ENCODE results near the gene MCEE.
"Not testable (repeated sequence)": the region's sequence is repeated elsewhere in the genome, so short reads cannot be mapped to it uniquely, and the experiment has no call there.

Gene MCEE

DNA sequence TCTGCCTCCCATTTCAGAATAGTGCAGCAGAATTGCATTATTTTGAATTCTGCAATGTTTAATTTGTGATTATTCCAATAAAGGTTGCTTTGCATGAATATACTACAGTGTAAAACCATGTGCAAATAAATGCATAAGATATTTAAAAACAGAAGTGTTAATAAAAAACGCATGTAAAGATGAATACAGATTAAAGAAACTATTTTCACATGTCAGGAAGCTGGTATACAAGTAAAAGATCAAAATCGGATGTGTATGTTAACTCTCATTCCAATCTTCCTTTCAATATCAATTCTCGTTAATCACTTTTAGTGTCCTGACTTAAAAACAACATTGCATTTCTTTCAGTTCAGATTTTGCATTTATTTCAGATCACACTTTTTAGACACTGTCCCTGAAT is 3.1 kb downstream of the MCEE start:
- no peak for DNase-seq (ENCODE audit: low read depth)

DNA sequence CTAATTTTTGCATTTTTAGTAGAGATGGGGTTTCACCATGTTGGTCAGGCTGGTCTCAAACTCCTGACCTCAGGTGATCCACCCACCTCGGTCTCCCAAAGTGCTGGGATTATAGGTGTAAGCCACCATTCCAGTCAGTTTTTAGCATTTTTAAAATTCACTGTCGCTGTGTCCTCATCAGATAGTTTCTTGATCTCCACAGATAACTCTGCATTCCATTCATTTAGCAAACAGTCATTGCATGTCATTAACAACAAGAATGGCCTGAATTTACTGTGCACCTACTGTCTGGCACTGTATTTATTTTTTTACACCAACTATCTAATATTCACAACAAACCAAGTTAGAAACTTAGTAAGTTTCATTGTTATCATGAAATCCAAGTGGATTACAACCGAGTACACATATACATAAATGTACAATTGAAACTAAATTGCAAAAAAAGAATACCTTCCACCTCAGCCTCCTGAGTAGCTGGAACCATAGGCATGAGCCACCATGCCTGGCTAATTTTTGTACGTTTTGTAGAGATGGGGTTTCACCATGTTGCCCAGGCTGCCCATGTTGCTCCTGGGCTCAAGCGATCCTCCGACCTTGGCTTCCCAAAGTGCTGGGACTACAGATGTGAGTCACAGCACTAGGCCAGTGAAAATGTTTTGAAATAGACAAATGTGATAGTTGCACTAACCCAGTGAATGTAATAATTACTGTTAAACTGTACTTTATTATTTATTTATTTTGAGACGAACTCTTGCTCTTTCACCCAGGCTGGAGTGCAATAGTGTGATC is 4.3 kb downstream of the MCEE start:
- DNase-seq (ENCODE audit: low read depth), result no peak

DNA sequence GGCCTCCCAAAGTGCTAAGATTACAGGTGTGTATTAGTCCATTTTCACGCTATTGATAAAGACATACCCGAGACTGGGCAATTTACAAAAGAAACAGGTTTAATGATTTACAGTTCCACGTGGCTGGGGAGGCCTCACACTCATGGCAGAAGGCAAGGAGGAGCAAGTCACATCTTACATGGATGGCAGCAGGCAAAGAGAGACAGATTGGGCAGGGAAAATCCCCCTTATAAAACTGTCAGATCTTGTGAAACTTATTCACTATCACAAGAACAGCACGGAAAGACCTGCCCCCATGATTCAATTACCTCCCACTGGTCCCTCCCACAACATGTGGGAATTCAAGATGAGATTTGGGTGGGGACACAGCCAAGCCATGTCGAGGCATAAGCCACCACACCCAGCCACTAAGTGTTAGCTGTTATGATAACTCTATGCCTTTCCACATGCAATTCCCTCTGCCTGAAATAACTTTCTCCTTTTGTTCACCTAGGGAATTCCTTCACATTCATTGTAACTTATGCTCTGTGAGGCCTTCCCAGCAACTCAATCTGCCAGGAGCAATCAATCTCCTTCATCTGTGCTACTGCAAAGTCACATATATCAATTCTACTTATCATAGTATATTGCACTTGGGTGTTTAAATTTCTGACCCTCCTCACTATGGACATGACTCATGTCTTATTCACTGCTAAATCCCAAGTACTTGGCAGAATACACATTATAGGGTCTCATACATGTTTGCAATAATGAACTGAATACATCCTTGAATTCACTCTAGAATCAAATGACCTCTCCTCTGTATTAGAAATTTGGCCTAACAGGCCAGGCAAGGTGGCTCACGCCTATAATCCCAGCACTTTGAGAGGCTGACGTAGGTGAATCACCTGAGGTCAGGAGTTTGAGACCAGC is 7.4 kb downstream of the MCEE start:
- no peak for DNase-seq (ENCODE audit: low read depth)

DNA sequence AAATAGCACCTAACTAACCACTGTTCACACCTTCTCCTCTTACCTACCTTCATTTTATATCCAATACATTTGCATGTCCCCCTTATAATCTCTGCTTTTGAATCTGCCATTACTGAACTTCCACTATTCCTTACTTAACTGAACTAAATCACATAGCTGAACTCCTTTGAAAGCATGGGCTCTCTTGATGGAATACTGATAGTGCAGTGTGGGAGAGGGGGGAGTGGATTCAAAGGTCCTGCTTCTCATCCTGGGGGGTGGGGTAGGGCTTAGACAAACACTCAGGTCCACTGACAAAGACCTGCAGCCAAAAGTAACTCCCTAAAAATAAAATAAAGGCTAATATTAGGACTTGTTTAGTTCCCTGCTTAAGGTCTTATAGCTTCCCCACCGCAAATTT is 8.6 kb downstream of the MCEE start:
- DNase-seq (ENCODE audit: low read depth), result no peak

DNA sequence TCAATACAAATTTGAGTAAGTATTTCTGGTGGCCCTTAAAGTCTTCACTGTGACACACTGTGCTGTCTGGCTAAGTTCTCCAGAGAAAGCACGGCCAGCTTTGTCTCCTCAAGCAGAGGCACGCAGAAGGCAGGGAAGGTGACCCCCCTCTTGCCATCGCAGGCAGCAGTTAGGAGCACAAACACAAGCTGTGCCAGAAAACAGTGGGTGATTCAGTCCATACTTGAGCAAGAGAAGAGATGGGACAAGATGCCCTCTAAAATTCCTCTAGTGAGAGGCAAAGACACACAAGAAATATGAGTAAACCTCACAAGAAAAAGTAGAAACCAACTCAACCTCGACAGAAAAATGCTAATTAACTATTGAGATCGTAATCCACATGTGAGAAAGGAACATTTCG is 9.8 kb downstream of the MCEE start:
- no peak for DNase-seq (ENCODE audit: low read depth)

DNA sequence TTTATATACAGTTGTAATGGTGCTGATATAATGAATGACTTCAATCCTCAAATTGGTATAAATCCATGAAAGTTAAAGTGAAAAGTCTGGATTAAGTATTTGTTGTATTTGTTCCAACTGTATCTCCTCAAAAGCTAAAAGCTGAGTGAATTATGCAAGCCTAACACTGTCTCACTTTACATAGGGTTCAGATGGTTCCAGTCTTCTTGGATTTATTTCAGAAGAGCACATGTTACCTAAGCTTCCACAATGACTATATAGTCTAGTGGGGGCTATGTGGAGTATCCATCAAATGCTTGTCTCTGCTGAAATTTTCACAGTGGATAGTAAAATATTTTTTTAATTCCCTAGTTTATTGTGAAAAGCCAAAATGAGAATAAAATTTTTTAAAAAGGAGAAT is 13.0 kb downstream of the MCEE start:
- no peak for DNase-seq (ENCODE audit: low read depth)

DNA sequence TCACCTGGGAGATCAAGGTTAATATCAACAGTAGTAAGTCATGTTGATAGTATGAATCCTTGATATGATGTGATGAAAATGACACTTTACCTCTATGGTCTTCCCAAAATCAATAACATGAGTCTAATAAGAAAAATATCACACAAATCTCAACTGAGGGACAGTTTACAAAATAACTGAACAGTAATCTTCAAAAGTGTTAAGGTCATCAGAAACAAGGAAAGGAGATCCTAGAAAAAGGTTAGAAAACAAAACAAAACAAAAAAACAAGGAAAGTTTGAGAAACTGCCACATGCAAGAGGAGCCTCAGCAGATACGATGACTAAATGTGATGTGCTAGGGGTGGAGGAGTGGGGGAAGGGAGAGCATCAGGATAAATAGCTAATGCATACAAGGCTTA is 16.2 kb downstream of the MCEE start:
- DNase-seq (ENCODE audit: low read depth), result no peak

DNA sequence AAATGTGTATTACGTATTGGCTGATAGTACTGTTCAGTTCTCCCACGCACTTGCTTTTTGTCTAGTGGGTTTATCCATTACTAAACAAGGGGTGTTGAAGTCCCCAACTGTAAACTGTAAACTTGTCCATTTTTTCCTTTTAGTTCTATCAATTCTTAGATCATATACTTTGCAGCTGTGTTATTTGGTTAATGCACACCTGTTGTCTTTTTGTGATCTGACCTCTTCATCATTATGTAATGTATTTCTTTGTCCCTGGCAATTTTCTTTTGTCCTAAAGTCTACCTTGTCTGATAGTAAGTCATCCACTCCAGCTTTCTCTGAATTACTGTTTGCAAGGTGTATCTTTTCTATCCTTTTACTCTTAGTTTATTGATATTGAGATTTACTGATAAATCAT is 21.9 kb downstream of the MCEE start:
- DNase-seq (ENCODE audit: low read depth), result no peak

DNA sequence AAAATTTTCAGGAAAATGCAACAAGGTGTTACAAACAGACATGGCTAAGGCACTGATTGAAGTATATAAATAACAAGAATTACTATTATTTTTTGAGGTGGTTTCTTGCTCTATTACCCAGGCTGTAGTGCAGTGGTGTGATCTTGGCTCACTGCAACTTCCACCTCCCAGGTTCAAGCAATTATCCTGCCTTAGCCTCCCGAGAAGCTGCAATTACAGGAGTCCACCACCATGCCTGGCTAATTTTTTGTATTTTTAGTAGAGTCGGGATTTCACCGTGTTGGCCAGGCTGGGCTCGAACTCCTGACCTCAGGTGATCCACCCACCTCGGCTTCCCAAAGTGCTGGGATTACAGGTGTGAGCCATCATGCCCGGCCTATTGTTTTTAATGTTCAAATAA is 23.6 kb downstream of the MCEE start:
- DNase-seq (ENCODE audit: low read depth), result not testable (repeated sequence)

DNA sequence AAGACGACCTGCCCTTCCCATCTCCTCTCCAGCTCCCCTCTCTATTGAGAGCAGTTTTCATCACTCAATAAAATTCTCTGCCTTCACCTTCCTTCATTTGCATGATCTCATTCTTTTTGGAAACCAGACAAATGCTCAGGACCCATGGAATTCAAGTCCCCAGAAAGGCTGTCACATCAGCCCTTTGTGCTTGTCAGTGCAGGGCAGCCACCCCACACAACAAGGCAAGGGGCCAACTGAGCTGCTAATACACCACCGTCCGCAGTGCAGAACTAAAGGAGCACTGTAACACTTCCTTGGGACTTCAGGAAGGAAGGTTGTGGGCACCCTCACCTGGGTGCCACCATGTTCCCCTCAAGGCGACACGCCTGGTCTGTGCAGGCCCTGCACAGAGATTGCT is 26.2 kb downstream of the MCEE start:
- DNase-seq (ENCODE audit: low read depth), result no peak

DNA sequence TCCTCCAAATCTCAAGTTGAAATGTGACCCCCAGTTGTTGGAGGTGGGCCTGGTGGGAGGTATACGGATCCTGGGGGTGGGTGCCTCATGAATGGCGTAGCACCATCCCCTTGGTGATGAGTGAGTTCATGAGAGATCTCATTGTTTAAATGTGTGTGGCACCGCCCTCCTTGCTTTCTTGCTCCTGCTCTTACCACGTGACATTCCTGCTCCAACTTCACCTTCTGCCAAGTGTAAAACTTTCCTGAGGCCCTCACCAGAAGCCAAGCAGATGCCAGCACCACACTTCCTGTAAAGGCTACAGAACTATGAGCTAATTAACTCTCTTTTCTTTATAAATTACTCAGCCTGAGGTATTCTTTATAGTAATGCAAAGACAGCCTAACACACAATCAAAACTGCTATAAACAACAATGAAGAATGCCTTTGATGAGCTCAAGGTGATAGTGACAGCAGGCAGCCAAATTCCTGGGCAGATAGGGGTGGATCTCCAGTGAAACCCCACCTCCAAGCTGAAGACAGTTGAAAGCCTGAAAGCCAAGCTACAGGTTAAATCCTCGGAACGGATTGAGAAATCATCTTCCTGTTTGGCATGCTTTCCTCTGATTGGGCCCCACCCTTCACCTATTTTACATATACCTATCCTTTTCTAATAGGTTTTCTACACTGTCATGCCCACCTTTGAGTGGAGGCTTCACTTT is 26.9 kb downstream of the MCEE start:
- no peak for DNase-seq (ENCODE audit: low read depth)

DNA sequence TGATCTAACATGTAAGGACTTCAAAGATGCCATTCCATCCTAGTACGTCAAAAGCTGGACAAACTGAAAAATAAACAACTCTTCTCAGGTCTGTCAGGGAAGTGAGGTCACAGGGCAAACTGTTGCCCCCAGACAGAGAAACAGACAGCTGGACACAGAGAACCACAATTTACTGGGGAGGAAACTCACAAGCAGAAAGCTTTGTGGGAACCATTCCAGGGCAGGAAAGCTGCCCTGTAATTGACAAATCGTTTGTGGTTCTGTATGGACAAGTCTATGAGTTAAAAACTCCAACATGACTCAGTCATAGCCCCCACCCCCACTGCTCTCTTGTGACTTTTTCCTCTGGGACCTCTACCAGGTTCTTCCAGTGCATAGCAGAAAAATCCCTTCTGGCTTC is 28.4 kb downstream of the MCEE start:
- no peak for DNase-seq (ENCODE audit: low read depth)

DNA sequence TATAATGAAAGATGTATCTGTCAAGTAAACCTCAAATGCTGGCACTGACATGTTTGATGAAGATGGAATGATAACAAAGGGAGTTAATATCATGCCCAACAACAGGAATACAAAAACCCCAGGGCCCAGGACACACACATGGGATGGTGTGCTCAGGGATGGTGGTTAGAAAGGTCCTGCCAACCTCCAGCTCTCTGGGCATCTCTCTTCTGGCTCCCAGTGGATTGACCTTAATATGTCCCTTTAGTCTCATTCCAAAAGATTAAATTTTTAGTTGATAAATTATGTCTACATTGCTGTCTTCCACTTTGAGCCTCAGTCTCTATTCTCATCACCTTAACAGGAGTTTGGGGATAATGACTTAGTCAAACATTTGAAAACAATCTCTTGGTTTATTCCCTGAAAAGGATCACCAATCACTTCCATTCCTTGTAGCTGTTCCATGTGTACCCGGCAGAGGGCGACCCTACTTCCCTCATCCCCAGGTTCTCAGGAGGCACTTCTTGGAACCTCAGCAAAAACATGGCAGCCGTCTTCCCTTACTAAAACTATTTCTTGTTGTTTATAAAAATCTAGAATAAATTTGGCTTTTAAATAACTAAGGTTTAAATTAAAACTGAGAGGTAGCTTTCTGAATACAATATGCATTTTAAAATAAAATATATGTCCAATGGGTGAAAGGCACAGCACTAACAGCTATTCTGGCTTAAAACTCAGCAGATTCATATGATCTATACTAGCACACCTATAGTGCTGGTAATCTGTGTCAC is 29.6 kb downstream of the MCEE start:
- DNase-seq (ENCODE audit: low read depth), result no peak

DNA sequence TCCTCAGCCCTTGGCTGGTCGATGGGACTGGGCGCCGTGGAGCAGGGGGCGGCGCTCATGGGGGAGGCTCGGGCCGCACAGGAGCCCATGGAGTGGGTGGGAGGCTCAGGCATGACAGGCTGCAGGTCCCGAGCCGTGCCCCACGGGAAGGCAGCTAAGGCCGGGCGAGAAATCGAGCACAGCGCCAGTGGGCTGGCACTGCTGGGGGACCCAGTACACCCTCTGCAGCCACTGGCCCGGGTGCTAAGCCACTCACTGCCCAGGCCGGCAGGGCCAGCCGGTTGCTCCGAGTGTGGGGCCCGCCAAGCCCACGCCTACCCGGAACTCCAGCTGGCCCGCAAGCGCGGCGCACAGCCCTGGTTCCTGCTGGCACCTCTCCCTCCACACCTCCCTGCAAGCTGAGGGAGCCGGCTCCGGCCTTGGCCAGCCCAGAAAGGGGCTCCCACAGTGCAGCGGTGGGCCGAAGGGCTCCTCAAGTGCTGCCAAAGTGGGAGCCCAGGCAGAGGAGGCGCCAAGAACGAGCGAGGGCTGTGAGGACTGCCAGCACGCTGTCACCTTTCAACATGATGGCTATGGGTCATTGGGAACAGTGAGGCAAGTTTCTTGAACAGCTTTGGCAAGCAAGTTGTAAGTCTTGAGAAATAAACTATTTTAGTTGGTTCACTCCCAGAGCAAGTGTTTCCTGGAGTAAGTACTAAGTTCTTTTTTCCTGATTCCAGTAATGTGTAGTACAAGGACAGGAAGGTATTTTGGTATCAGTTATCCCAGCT is 37.4 kb downstream of the MCEE start:
- DNase-seq (ENCODE audit: low read depth), result not testable (repeated sequence)

DNA sequence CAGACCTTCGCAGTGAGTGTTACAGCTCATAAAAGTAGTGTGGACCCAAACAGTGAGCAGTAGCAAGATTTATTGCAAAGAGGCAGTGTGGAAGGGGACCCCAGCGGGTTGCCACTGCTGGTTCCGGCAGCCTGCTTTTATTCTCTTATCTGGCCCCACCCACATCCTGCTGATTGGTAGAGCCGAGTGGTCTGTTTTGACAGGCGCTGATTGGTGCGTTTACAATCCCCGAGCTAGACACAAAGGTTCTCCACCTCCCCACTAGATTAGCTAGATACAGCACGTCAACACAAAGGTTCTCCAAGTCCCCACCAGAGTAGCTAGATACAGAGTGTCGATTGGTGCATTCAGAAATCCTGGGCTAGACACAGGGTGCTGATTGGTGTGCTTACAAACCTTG is 38.2 kb downstream of the MCEE start:
- DNase-seq (ENCODE audit: low read depth), result not testable (repeated sequence)

DNA sequence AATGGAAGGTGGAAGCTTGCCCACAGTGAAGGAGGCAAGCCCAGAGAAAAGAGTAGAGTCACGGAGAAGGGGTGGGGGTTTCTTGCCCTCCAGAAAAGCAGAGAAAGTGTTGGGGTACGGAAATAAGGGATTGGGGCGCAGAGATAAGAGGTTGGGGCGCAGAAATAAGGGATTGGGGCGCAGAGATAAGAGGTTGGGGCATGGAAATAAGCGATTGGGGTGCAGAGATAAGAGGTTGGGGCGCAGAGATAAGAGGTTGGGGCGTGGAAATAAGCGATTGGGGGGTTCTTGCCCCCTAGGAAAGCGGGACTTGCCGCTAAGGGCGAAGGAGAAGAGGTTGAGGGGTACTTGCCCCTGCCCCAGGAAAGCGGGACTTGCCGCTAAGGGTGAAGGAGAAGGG is 40.6 kb downstream of the MCEE start:
- DNase-seq (ENCODE audit: low read depth), result not testable (repeated sequence)

DNA sequence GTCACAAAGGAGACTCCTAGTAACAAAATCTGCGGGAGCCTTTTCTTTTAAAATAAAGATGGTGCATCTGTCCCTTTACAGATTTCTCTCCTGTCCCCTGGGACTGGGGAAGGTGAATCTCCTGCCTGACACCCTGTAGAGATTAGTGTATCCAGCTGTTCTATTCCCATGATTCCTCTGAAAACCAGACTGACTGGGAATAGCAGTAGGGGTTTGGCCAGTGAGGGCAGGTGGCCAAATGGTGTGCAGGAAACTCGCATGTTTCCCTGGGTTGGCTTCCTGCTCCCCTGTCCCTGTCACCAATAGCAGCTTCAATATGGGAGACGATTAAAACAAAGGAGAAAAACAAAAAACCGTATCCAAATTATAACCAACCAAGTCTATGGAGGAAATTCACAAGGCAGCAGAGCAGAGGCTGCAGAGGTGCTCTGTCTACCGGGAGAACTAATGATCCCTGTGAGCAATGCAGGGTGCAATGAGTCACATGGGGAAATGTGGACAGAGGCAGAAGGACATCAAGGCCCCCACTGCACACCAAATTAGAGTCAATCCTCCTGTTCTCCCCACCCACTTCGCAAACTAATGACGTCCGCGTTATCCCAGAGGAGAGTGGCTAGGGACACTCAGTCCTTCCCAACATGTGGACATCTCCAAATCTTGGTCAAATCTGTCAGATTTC is 44.6 kb downstream of the MCEE start:
- DNase-seq (ENCODE audit: low read depth), result not testable (repeated sequence)

DNA sequence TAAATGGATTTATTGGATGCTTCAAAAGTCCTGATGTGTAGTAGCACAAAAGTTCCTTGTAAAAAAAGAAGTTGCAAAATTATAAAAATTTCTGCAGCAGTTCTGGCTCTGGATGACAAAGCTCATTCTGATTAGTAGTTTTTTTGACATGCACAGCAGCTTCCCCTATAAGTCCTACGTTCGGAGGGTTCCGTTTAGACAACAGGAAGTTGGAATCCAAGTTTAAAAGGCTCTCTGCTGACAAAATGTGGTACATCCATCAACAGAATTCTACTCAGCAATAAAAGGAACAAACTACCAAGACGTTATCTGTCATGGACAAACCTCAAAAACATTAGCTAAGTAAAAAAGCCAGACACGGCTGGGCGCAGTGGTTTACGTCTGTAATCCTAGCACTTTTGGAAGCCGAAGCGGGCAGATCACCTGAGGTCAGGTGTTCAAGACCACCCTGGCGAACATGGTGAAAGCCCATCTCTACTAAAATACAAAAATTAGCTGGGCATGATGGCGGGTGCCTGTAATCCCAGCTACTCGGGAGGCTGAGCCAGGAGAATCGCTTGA is 46.2 kb downstream of the MCEE start:
- DNase-seq (ENCODE audit: low read depth), result not testable (repeated sequence)

DNA sequence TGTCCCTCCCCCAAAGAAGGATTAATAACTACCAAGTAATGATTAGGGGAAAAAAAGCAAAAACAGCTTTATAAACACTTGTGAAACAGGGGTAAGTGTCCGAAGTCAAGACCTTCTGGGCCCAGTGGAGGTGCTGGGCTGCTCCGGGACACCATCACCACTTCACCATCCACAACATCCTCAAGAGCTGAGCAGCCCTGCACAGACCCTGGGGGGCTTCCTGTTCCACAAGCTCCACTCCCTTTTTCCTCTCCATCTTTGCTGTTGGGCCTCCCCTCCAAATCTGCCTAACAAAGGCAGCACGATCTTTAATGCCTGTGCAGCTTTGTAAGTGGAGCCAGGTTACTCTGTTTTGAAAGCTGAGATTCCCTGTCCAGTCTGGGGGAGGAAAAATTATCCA is 46.7 kb downstream of the MCEE start:
- DNase-seq (ENCODE audit: low read depth), result not testable (repeated sequence)
